NCI-H2196 treated with DMSO at 0.1 percent for 48 hours (cell line): ENCODE results near the gene NDUFS4.
"Not testable (repeated sequence)": the region's sequence is repeated elsewhere in the genome, so short reads cannot be mapped to it uniquely, and the experiment has no call there.

ENCODE experiments used
- DNase-seq: peaks from one replicate; lab custom pipeline; 2025; ENCODE audit not compliant: unreplicated experiment; lab: John Stamatoyannopoulos, UW

Gene NDUFS4

DNA sequence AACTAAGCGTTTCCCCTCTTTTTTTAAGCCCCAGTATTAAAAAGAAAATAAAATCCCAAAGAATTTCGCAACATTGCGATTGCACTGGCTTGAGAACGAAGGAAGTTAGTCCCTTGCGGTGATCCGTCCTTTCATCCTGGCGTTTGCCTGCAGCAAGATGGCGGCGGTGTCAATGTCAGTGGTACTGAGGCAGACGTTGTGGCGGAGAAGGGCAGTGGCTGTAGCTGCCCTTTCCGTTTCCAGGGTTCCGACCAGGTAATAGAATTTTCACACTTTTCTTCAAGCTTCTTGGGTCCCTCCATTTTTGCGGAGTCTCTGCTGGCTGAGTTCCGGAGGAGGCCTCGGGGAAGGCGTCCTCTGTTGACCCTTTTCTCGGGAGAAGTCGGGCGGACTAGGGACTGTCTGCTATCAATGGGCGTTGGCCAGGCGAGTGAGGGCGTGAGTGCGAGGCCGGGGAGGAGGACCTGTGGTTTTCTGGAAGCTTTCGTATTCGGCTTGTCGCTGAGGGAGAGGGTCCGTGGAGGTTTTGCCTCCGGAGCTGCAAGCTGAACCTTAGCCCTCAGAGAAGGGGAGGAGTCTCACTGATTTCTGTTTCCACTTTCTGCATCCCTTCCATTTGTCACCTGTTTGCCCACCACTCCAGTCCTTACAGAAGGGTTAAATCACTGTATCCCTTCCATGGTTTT lies at the start of gene NDUFS4:
Gene NDUFS4, plus strand, starts transcription at position 134 of the 686 bp plus-strand sequence. Its CDS starts 24 bp downstream, at position 158.
- peak; percentile 24 for DNase-seq

DNA sequence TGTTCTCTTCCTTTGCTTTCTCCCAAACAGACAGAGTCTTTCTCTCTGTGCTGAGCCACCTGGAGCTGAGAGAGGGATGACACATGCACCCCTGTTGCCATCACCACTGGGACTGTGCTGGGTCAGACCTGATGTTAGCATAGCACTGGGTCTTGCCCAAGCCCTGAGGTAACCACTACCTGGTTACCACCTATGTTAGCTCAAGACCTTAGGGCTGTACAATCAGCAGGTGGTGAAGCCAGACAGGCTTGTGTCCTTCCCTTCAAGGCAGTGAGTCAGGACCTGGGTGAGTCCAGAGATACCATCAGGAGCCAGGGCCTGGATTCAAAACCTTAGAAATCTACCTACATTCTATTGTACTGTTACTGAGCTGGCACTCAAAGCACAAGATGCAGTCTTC lies 47.9 kb upstream of the NDUFS4 start:
- no peak for DNase-seq

DNA sequence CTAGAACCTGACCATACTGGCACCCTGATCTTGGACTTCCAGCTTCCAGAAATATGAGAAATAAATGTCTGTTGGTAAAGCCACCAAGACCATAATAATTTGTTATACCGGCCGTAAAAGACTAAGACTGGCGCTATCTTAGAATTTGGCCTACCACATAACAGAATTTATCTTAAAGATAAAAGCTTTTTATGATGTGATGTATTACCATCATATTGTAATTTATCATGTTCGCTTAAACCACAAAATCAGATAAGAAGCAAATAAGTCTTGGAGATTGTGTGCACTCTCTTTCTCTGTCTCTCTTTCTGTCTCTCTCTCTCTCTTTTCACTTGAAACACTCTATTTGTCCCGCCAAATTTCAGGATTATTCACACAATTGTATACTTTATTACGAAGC lies 44.5 kb upstream of the NDUFS4 start:
- no peak for DNase-seq

DNA sequence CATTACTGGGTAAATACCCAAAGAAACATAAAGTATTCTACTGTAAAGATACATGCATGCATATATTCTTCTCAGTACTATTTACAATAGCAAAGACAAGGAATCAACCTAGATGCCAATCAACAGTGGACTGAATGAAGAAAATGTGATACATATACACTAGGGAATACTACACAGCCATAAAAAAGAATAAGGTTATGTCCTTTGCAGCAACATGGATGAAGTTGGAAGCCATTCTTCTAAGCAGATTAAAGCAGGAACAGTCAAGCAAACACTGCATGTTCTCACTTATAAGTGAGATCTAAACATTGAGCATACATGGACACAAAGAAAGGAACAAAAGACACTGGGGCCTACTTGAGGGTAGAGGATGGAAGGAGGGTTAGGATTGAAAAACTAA lies 39.6 kb upstream of the NDUFS4 start:
- DNase-seq = no peak

DNA sequence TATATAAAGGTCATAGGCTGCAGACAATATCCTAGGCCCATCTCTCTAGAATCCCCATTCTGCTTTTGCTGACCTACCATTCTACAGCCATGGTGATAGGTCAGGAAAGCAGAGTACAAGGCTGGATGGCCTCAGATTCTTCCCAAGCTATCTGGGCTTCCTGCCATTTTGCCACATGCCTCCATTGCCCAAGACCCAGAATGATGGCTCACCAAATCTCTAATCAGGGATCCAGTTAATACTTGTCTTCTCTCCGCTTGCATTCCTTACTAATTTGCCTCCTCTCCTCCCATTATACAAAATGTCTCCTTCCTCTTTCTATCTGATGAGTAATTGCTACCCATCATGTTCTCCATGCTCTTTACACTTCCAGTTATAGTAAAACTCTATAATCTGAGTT lies 22.7 kb upstream of the NDUFS4 start:
- no peak for DNase-seq

DNA sequence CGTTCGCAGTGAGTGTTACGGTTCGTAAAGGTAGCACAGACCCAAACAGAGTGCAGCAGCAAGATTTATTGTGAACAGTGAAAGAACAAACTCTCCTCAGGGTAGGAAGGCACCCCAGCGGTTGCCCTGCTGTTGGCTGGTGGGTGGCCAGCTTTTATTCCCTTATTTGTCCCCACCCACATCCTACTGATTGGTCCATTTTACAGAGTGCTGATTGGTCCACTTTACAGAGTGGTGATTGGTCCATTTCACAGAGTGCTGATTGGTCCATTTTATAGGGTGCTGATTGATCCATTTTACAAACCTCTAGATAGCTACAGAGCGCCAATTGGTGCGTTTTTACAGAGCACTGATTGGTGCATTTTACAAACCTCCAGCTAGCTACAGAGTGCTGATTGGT lies 19.7 kb upstream of the NDUFS4 start:
- DNase-seq = not testable (repeated sequence)

DNA sequence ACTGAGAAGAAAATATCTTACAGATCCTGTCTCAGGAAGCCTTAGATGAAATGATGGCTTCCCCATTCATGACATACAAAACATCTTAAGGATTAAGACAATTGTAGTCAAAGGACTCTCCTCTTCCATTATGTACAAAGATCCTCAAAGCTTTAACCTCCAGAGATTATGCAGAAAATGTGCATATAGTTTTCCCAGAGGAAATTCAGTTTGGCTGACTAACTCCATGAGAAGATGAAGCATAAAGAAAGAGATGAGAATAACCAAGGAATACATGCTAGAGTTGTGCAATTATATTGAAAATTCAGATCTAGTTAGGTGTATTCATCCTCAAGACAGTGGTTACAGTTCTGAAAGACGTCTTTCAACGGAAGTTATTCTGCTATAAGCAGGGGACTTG lies 18.6 kb upstream of the NDUFS4 start:
- DNase-seq = no peak

DNA sequence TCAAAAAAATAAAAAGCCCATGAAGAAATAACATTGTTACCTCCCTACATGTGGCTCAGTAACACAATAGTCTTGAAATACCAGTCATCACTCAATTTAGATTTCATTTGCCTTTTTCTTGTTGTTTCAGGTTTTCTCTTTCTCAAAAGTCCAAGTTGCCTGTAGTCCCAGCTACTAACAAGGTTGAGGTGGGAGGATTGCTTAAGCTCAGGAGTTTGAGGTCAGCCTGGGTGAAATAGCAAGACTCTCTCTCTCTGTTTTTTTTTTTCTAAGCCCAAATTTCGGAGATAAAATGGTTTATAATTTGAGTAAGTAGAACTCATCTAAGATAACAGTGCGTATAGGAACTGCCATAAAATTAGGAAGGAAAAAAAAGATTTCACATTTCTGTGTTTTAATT lies 17.5 kb upstream of the NDUFS4 start:
- no peak for DNase-seq

DNA sequence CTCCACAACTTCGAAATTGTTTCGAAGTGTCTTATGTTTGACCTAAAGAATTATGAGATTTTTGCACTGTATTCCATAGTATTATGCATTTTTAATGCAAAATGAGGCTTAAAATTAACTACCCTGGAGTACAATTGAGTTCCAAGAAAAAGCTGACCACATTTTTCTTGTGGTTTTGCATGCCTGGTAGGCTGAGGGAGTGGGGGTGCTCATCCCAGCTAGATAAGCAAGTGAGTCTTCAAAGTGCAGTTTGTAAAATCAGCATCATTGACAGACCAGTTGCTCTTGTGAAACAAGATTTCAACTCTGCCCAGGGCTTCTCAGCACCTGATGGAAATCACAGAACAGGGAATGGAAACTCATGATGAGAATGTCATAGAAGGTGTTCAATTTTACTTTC lies 17.0 kb upstream of the NDUFS4 start:
- no peak for DNase-seq

DNA sequence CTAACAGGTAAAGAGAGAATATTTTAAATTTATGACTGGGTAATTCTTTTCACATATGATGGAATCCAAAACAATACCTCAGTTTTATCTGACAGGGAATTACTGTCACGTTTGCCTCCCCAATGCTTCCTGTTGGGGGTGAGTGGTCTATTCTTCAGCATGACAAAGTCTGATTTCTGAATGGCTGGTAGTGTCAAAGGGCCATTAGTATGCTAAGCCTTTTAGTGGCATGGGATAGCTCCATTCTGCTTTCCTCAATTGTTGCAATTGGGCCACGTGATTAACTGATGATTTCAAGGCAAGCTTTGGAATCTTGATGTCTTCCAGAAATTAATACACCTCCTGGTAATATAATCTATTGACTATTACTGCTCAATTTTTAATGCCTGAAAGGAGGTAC lies 14.7 kb upstream of the NDUFS4 start:
- DNase-seq = no peak

DNA sequence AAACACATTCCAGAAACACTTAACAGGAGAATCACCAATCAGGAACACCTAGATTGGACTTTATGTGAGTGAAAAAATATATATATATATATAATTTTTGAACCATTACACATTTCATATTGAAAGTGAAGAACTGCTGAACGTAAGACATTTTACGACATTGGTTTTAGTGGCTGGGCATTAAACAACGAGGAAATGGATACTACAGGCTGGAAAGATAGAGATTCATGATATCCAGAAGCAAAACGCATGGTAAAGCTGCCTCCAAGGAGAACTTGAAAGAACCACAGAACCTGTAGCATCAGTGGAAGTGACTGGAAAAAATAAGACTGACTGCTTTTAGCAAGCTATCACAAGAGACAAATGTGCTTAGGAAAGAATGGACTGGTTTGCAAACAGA lies 13.2 kb upstream of the NDUFS4 start:
- no peak for DNase-seq

DNA sequence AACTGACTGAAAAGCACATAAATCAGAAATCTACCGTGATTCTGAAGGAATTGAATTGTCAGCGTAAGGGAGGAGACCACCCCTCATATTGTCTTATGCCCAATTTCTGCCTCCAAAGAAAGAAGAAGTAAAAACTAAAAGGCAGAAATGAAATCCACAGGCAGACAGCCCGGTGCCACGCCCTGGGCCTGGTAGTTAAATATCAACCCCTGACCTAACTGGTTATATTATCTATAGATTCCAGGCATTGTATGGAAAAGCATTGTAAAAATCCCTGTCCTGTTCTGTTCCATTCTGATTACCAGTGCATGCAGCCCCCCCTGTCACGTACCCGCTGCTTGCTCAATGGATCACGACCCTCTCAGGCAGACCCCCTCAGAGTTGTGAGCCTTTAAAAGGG lies 11.9 kb upstream of the NDUFS4 start:
- not testable (repeated sequence) for DNase-seq

DNA sequence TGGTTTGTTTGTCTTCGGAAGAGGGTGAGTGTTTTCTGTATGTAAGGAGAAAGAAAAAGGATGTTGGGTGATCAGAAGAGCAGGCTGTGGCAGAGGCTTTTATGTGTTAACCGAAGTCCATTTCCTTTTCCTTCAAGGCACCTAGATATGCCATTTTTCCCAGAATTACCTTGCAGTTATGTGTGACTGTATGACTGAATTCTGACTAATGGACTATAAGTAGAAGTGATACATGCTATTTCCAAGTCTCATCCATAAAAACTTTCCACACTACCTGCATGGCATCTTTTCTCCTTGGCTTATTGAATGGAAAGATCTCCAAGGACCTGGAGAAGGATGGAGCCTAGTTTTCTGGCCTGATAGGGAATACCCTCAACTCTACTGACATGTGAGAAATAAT lies 10.6 kb upstream of the NDUFS4 start:
- DNase-seq = no peak

DNA sequence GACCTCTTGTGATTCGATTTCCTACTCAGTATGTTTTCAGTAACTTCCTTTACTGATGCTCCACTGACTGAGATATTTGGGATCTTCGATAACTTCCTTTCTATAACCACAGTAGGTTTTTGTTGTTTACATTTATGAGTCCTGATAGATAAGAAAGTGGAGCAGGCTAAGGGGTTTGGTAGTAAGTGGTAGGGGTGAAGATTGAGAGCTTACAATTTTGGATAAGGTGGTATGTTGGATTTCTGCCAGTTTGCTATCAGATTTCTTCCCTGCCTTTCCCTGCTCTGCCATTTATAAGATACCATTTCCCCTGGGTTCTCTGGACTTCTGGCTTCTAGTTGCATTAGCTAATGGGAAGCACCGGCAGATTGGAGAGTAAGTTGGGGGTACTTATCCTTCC lies 7.9 kb upstream of the NDUFS4 start:
- DNase-seq = no peak

DNA sequence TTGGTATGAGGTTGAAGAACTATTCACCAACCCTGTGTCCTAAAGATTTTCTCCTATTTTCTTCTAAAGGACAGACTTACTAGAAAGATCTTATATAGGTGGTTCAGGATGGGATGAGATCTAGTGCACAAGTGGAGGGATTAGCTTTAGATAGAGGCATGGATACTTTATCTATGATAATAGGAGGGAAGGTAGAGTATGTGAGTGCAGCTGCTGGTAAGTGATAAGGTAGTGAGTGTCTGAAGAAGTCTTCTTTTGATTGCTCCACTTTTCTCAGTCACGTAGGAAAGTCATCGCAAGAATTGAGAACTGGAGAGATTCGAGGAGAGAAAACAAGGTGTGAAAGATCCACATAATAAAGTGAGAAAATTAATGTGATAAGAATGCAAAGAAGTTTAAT lies 6.0 kb upstream of the NDUFS4 start:
- DNase-seq = no peak

DNA sequence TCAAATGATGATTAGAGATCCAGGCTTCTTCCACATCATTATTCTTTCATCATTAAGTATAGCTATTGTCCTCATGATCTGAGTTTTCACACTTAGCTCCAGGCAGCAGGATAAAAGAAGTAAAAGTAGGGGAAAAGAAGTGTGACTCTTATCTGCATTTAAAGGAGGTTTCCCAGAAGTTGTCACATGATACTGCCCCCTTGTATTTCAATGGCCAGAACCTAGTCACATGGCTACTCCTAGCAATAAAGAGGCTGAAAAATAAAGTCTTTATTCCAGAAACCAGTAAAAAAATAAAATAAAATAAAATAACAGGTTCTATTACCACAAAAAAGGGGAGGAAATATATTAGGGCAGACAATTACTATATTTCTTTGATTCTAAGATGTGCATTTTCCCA lies 5.3 kb upstream of the NDUFS4 start:
- DNase-seq = no peak

DNA sequence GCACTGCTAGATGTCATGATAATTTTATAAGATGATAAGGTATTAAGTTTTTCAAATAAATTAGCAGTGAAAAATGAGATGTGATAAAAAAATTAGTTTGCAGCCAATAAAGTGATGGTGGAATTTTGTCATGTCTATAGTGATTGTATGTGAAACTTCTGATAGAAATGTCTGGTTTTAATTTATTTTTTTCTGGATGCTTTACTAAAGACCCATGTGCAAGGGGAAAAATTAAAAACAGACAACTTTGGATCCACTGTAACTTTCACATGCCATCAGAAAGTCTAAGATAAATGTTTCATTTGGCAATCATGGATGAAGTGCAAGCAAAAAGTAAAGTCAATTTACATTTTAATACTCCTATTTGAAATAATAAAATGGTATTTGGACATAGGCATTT lies 4.4 kb upstream of the NDUFS4 start:
- DNase-seq = no peak

DNA sequence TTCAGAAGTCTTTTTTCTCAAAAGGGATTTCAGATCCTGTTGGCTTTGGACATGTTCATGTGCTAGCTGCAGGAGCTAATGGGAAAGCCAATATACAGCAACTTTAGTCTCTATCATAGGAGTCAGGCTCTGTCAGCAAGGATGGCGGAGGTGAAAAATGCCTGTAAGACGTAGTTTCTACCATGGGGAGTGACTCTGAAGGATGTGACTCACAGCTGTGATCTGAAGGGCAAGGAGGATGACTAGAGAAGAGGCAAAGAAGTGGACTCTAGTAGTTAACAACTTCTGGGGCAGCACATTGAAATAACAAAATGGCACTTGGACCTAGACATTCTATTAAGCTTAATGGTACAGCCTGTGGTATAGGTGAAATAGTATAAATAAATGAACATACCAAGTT lies 3.1 kb upstream of the NDUFS4 start:
- DNase-seq = no peak

DNA sequence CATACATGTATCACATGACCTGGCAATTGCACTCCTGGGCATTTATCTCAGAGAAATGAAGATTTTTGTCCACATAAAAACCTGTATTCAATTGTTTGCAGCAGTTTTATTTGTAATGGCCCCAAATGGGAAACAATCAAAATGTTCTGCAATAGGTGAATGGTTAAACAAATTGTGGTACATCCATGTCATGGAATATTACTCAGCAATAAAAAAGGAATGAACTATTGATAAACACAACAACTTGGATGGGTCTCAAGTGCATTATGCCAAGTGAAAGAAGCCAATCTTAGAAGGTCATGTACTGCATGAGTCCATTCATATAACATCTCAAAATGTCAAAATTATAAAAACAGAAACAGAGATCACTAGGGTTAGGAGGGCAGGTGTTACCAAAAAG lies 1.5 kb upstream of the NDUFS4 start:
- no peak for DNase-seq

DNA sequence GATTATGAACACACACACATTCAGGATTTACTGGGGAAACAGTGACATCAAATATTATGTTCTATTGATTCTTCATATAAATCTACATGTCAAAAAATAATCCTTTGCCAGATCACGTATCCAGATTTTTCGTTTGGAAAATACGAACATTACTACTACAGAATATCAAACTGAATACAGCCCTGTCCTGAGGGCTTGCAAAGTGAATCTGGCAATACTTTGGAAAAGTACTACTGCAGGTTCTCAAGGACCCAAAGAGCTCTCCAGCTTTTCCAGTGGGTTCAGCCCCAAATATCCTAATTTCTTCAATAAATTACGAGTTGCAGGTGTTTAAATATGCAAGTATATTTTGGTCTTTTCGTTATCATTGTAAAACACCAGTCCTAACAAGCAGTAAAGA lies 411 bp upstream of the NDUFS4 start:
- DNase-seq = no peak

DNA sequence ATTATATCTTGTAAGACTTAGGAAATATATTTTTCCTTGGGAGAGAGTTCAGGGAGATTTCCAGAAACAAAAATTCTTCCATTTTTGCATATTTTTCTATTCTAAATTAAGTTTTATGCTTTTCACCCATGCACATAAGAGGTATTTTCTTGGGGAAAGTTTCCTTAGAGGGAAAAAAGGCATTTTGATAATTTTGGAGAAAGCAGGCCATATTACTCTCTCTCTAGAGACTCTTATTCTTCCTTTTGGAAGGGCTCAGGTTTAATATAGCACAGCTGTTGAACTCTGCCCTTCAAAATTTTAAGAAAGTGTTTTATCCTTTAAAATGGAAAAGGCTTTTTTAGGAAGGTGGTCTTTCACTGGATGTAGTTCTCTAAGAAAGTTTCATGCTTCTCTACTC lies 8.0 kb downstream of the NDUFS4 start:
- DNase-seq = no peak

DNA sequence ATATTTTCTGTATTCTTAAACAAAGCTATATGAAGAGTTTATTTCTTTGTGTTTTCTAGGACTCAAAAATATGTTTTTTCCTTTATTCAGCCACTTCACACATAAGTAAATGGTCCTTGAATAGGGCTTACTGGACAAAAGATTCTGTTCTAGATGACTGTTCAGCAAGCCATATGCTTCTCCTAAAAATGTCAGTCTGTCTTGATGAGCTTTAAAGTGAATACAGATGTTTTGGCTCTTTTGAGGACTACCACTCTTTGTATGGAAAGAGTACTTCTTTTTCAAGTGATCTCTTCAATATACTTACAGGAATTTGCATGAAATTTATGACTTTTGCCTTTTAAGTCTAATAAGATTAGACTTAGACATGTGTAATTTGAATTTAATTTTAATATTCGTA lies 8.4 kb downstream of the NDUFS4 start:
- no peak for DNase-seq

DNA sequence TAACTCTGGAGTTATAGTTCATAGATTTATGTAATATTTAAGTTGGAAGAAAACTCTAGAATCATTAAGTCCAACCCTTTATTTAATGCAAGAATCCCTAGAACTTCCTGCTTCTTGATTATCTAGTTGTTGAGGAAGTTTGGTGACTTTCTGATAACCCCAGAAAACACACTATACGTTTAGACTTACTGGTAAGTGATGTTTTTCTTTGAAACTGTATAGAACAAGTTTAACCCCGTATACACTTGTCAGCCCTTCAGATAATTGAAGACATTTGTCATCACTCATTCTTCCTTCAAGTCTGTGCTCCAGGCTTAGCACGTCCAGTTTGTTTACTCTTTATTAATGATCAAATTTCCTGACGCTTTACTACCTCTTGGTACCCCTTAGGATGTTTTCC lies 9.0 kb downstream of the NDUFS4 start:
- no peak for DNase-seq

DNA sequence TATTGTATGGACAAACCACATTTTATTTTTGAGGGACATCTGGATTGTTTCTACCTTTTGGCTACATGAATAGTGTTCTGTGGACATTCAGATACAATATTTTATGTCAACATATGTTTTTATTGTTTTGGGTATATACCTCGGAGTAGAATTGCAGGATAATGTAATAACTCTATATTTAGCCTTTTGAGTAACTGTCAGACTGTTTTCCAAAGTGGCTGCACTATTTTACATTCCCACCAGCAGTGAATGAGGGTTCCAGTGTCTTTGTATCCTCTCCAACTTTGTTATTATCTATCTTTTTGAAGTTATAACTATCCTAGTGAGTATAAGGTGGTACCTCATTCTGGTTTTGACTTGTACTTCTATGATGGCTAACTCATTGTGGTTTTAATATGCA lies 11.0 kb downstream of the NDUFS4 start:
- no peak for DNase-seq
